ENCODE results near the gene MRPL17.

DNA sequence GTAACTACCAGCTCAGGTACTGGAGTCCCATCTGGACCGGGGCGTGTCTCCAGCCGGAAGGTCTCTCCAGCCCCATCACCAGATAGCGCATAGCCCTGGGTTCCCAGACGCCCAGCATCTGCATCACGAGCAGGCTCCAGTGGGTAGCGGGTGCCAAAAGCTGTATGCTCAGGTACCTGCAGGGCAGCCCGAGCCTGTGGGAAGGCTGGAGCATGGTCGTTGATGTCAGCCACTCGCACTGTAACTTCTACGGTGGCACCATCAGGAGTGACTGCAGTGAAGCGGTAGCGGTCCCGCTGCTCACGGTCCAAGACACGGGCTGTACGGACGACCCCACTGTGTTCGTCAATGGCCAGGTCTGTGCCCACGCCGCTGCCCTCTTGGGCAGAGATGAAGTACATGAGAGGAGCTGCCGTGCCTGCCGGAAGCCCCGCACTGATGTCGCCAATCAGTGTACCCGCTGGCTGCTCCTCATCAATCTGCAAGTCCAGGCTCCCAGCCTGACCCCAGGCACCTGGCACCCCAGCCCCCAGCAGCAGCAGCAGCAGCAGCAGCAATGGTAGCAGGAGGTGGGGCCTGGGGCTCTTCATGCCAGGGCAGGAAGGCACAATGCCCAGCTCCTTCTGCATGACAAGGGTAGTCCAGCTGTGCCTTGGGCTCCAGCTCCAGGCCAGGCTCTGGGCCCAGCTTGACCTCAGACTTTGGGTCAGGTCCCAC lies 42.0 kb downstream of the MRPL17 start:
- TF ChIP-seq CTCF (IDR thresholded peaks at IDR 0.05) (no peak), SP1 (CRISPR knock-in tag; conservative IDR thresholded peaks at IDR 0.05) (no peak), TCF7 (CRISPR knock-in tag; IDR thresholded peaks at IDR 0.05; ENCODE audit: low read depth) (no peak), NFE2L1 (CRISPR knock-in tag; IDR thresholded peaks at IDR 0.05) (no peak), TEAD1 (CRISPR knock-in tag; IDR thresholded peaks at IDR 0.05) (no peak), NR2C2 (CRISPR knock-in tag; IDR thresholded peaks at IDR 0.05) (no peak), TP53 (CRISPR knock-in tag; IDR thresholded peaks at IDR 0.05) (no peak), ZNF232 (CRISPR knock-in tag; IDR thresholded peaks at IDR 0.05) (no peak)
- TF ChIP-seq, protein P1, sequence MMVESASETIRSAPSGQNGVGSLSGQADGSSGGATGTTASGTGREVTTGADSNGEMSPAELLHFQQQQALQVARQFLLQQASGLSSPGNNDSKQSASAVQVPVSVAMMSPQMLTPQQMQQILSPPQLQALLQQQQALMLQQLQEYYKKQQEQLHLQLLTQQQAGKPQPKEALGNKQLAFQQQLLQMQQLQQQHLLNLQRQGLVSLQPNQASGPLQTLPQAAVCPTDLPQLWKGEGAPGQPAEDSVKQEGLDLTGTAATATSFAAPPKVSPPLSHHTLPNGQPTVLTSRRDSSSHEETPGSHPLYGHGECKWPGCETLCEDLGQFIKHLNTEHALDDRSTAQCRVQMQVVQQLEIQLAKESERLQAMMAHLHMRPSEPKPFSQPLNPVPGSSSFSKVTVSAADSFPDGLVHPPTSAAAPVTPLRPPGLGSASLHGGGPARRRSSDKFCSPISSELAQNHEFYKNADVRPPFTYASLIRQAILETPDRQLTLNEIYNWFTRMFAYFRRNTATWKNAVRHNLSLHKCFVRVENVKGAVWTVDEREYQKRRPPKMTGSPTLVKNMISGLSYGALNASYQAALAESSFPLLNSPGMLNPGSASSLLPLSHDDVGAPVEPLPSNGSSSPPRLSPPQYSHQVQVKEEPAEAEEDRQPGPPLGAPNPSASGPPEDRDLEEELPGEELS (CRISPR knock-in tag; IDR thresholded peaks at IDR 0.05) = no peak
- TF ChIP-seq, protein P2, sequence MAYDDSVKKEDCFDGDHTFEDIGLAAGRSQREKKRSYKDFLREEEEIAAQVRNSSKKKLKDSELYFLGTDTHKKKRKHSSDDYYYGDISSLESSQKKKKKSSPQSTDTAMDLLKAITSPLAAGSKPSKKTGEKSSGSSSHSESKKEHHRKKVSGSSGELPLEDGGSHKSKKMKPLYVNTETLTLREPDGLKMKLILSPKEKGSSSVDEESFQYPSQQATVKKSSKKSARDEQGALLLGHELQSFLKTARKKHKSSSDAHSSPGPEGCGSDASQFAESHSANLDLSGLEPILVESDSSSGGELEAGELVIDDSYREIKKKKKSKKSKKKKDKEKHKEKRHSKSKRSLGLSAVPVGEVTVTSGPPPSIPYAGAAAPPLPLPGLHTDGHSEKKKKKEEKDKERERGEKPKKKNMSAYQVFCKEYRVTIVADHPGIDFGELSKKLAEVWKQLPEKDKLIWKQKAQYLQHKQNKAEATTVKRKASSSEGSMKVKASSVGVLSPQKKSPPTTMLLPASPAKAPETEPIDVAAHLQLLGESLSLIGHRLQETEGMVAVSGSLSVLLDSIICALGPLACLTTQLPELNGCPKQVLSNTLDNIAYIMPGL (CRISPR knock-in tag; IDR thresholded peaks at IDR 0.05) = no peak
- TF ChIP-seq, protein P3, sequence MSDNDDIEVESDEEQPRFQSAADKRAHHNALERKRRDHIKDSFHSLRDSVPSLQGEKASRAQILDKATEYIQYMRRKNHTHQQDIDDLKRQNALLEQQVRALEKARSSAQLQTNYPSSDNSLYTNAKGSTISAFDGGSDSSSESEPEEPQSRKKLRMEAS (CRISPR knock-in tag; IDR thresholded peaks at IDR 0.05) = no peak
